ENCODE data around the gene SDK1.

SDK1 gene

GRCh38 chr7:4067476-4067760 lies 766.4 kb downstream of the SDK1 start:
- no peak for DNase-seq (ENCODE audit: low read depth in 3 of 3, low spot score in 1 of 3)

- DNase-seq (ENCODE audit: low read depth in 3 of 3, low spot score in 1 of 3): no peak
Observed at GRCh38 chr7:4067874-4068273, 766.8 kb downstream of the SDK1 start.

GRCh38 chr7:4068286-4068685 lies 767.2 kb downstream of the SDK1 start:
- no peak for DNase-seq (ENCODE audit: low read depth in 3 of 3, low spot score in 1 of 3)

- no peak for DNase-seq (ENCODE audit: low read depth in 3 of 3, low spot score in 1 of 3)
Observed at GRCh38 chr7:4069268-4070095, 768.4 kb downstream of the SDK1 start.

- no peak for DNase-seq (ENCODE audit: low read depth in 3 of 3, low spot score in 1 of 3)
Observed at GRCh38 chr7:4070214-4070613, 769.2 kb downstream of the SDK1 start.

GRCh38 chr7:4071370-4072058 lies 770.5 kb downstream of the SDK1 start:
- DNase-seq (ENCODE audit: low read depth in 3 of 3, low spot score in 1 of 3): no peak

- no peak for DNase-seq (ENCODE audit: low read depth in 3 of 3, low spot score in 1 of 3)
Observed at GRCh38 chr7:4072161-4072925, 771.3 kb downstream of the SDK1 start.

- DNase-seq (ENCODE audit: low read depth in 3 of 3, low spot score in 1 of 3): no peak
Observed at GRCh38 chr7:4073052-4073451, 772.0 kb downstream of the SDK1 start.

GRCh38 chr7:4073750-4074149 lies 772.7 kb downstream of the SDK1 start:
- DNase-seq (ENCODE audit: low read depth in 3 of 3, low spot score in 1 of 3): no peak

GRCh38 chr7:4074407-4074806 lies 773.4 kb downstream of the SDK1 start:
- no peak for DNase-seq (ENCODE audit: low read depth in 3 of 3, low spot score in 1 of 3)

GRCh38 chr7:4074994-4075393 lies 773.9 kb downstream of the SDK1 start:
- no peak for DNase-seq (ENCODE audit: low read depth in 3 of 3, low spot score in 1 of 3)

GRCh38 chr7:4076701-4077294 lies 775.7 kb downstream of the SDK1 start:
- DNase-seq (ENCODE audit: low read depth in 3 of 3, low spot score in 1 of 3): no peak

- no peak for DNase-seq (ENCODE audit: low read depth in 3 of 3, low spot score in 1 of 3)
Observed at GRCh38 chr7:4077980-4078379, 776.9 kb downstream of the SDK1 start.

GRCh38 chr7:4078580-4078979 lies 777.5 kb downstream of the SDK1 start:
- no peak for DNase-seq (ENCODE audit: low read depth in 3 of 3, low spot score in 1 of 3)

GRCh38 chr7:4079366-4079765 lies 778.3 kb downstream of the SDK1 start:
- DNase-seq (ENCODE audit: low read depth in 3 of 3, low spot score in 1 of 3): no peak

- DNase-seq (ENCODE audit: low read depth in 3 of 3, low spot score in 1 of 3): no peak
Observed at GRCh38 chr7:4079956-4080355, 778.9 kb downstream of the SDK1 start.

- DNase-seq (ENCODE audit: low read depth in 3 of 3, low spot score in 1 of 3): no peak
Observed at GRCh38 chr7:4080954-4081353, 779.9 kb downstream of the SDK1 start.

GRCh38 chr7:4083513-4083912 lies 782.5 kb downstream of the SDK1 start:
- DNase-seq (ENCODE audit: low read depth in 3 of 3, low spot score in 1 of 3): no peak

- no peak for DNase-seq (ENCODE audit: low read depth in 3 of 3, low spot score in 1 of 3)
Observed at GRCh38 chr7:4084271-4084670, 783.2 kb downstream of the SDK1 start.

GRCh38 chr7:4085937-4086691 lies 785.1 kb downstream of the SDK1 start:
- no peak for DNase-seq (ENCODE audit: low read depth in 3 of 3, low spot score in 1 of 3)

- DNase-seq (ENCODE audit: low read depth in 3 of 3, low spot score in 1 of 3): no peak
Observed at GRCh38 chr7:4086723-4087122, 785.7 kb downstream of the SDK1 start.
